ENCODE data around the gene CBLN1. TPM values are rescaled to one million over a fixed set of nuclear protein-coding genes. Genes with fewer than 3 reads are reported as not detected.

CBLN1 gene
- total RNA-seq, 1 experiment from 2014 or later = 5.6 TPM

GRCh38 chr16:49315602-49316001 is 34.0 kb upstream of the CBLN1 start:
- H2AFZ ChIP-seq (ENCODE audit: low read length) = no peak overlapping the region
- H3K9me3 ChIP-seq (ENCODE audit: control insufficient read depth, low read depth, low read length) = no peaks in the 10 kb centered on the region
- no peak overlapping the region for H3K27ac ChIP-seq (ENCODE audit: insufficient read length, low read depth, low read length)
- no peak overlapping the region for H2AK5ac ChIP-seq (ENCODE audit: insufficient read length, low read length)
- H3K27me3 ChIP-seq (ENCODE audit: insufficient read depth, low read length) = no peaks in the 10 kb centered on the region
- peaks cover 5 to 10% of the 10 kb centered on the region in 2 experiments for H3K9me3 Mint-ChIP-seq
- peaks cover 7% of the 10 kb centered on the region for H3K27me3 Mint-ChIP-seq (ENCODE audit: low read depth)
- H3K36me3 Mint-ChIP-seq (ENCODE audit: insufficient read depth in 1 of 3, low read depth in 3 of 3) = peaks cover 0 to 5% (median 0%) of the 10 kb centered on the region in 3 experiments; a peak in 4 of 7 replicates
- no peak overlapping the region for H3T11ph ChIP-seq (ENCODE audit: low read length)
- no peaks in the 10 kb centered on the region; the same call in 1 of the 2 replicates for H3K4me1 ChIP-seq (ENCODE audit: insufficient read depth, low read length)
- H3K4ac ChIP-seq (ENCODE audit: low read depth, low read length) = no peak overlapping the region
- no peak overlapping the region for H3K9ac ChIP-seq (ENCODE audit: extremely low read depth, insufficient read length, low read length)
- no CpG with 5 or more reads among the region's 1 CpG for WGBS (ENCODE audit: extremely low coverage, insufficient read length, low lambda C conversion rate)
- H3K27ac Mint-ChIP-seq = no peak overlapping the region
- no peak overlapping the region for H3K4me3 Mint-ChIP-seq
- no peak overlapping the region for H3K18ac ChIP-seq (ENCODE audit: insufficient read length, low read depth, low read length)
- H4K20me1 ChIP-seq (ENCODE audit: control insufficient read depth, insufficient read depth, insufficient read length) = no peaks in the 10 kb centered on the region
- H4K8ac ChIP-seq (replicated peaks; ENCODE audit: insufficient read length, low read depth, low read length) = no peak overlapping the region
- H3K79me2 ChIP-seq (ENCODE audit: insufficient read depth, low read length) = no peaks in the 10 kb centered on the region
- no peak overlapping the region for H4K5ac ChIP-seq (ENCODE audit: insufficient read length, low read depth, low read length)
- no peak overlapping the region for H2BK5ac ChIP-seq (ENCODE audit: insufficient read length, low read length)
- TF ChIP-seq CTCF (conservative IDR thresholded peaks at IDR 0.05) = no peak
- no peaks in the 10 kb centered on the region for H3K79me1 ChIP-seq (ENCODE audit: insufficient read depth, low read depth, low read length, poor library complexity, severe bottlenecking)
- no peak overlapping the region for H4K91ac ChIP-seq (ENCODE audit: insufficient read length, low read depth, low read length)
- no peak for DNase-seq
- no peak overlapping the region for H2BK15ac ChIP-seq (ENCODE audit: low read depth, low read length)
- no peak overlapping the region for H3K4me2 ChIP-seq (ENCODE audit: insufficient read depth, insufficient read length, low read length)
- H2BK12ac ChIP-seq (ENCODE audit: insufficient read length, low read depth, low read length) = no peak overlapping the region
- no peaks in the 10 kb centered on the region for H3K23me2 ChIP-seq (ENCODE audit: insufficient read length, low read depth, low read length, poor library complexity, severe bottlenecking)
- H3K23ac ChIP-seq (ENCODE audit: insufficient read length, low read depth, low read length) = no peak overlapping the region
- no peak overlapping the region for H3K14ac ChIP-seq (ENCODE audit: insufficient read depth, low read length)
- H2BK120ac ChIP-seq (ENCODE audit: low read depth, low read length, poor library complexity, severe bottlenecking) = no peak overlapping the region
- no peak overlapping the region for H3K56ac ChIP-seq (ENCODE audit: insufficient read length, low read depth, low read length)
- H3K4me1 Mint-ChIP-seq = peaks cover 9 to 17% of the 10 kb centered on the region in 2 experiments
- H2BK20ac ChIP-seq (ENCODE audit: low read depth, low read length, poor library complexity, severe bottlenecking) = no peak overlapping the region

Measured in H9 (cell line).